B cell (primary cell): ENCODE measurements around the gene BRWD1.

Experiments
- CTCF ChIP-seq: fragments of 200-600 bp; IDR thresholded peaks from one replicate; pipeline ENCODE4 v1.8.0; 2022; ENCODE audit warnings: antibody characterized with exemption, mild to moderate bottlenecking
- EZH2 ChIP-seq: IDR thresholded peaks from 2 replicates; pipeline ENCODE4 v1.6.1; 2012; ENCODE audit warnings: borderline replicate concordance, low read depth, mild to moderate bottlenecking, moderate library complexity, low read length; ENCODE audit not compliant: insufficient read depth, poor library complexity, severe bottlenecking

GRCh38 chr21:39156024-39156423 lies 157.4 kb downstream of the BRWD1 start:
- TF ChIP-seq CTCF, result no peak
- TF ChIP-seq EZH2, result no peak
